Measurements from ENCODE around the gene OBP2B.
"Not testable (repeated sequence)": the region's sequence is repeated elsewhere in the genome, so short reads cannot be mapped to it uniquely, and the experiment has no call there.

OBP2B gene, protein sequence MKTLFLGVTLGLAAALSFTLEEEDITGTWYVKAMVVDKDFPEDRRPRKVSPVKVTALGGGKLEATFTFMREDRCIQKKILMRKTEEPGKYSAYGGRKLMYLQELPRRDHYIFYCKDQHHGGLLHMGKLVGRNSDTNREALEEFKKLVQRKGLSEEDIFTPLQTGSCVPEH

DNA sequence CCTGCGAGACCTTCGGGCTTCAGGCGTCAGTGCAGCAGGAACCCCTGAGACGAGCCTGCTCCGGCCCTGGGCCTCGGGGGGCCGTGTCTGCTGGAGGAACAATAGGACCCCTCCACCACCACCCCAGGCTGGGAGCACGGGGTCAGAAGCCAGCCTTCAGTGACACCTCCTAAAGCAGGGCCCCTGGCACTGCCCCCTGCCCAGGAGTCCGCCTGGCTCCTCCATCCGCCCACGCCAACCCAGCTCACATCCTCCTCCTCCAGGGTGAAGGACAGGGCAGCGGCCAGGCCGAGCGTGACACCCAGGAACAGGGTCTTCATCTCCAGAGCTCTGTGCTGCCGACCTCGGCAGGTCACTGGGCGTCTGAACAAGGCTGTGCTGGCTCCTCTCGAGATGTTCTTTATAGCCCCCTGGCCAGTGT lies at the start of gene OBP2B:
OBP2B (minus strand) TSS at position 371 of the 421 bp plus-strand sequence; CDS start at position 320, 51 bp downstream.
- DNase-seq: not testable (repeated sequence)

GRCh38 chr9:133258061-133259015 lies 49.3 kb upstream of the OBP2B start:
- DNase-seq: no peak

- peak; percentile 53 for DNase-seq
Observed at GRCh38 chr9:133257465-133257956, 48.5 kb upstream of the OBP2B start.

- DNase-seq: peak; percentile 27
Observed at GRCh38 chr9:133256686-133257091, 47.6 kb upstream of the OBP2B start.

GRCh38 chr9:133256136-133256461 lies 47.0 kb upstream of the OBP2B start:
- no peak for DNase-seq

GRCh38 chr9:133255371-133256135 lies 46.5 kb upstream of the OBP2B start:
- DNase-seq: no peak

DNA sequence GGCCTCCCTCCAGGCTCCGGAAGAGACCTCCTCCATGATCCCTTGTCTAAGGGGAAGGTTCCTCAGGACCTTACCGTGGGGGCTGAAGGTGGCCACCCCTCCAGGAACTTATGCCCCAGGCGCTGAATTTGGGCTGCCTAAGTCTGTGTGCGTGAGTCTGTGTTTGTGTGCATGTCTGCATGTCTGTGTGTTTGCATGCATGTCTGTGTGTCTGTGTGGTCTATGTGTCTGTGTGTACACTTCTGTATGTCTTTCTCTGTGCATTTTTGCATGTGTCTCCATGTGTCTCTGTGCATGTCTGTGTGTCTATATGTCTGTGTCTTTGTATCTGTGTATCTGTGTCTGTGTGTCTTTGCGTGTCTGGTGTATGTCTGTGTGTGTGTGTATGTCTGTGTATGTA lies 45.4 kb upstream of the OBP2B start:
- no peak for DNase-seq

DNA sequence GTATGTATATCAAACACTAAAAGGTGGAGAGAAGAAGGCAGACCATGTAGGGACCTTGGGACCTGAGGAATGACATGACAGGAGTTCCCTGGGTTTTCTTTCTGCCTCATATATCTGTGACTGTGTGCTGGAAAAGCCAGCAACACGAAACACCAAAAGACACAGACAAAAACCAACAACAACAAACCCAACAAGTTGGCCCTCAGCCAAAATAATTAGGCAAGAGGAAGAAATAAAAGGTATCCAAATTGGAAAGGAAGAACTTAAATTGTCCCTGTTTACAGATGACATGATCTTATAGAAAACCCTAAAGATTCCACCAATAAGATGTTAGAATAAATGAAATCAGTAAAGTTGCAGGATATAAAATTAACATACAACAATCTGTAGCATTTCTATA lies 44.2 kb upstream of the OBP2B start:
- no peak for DNase-seq

DNA sequence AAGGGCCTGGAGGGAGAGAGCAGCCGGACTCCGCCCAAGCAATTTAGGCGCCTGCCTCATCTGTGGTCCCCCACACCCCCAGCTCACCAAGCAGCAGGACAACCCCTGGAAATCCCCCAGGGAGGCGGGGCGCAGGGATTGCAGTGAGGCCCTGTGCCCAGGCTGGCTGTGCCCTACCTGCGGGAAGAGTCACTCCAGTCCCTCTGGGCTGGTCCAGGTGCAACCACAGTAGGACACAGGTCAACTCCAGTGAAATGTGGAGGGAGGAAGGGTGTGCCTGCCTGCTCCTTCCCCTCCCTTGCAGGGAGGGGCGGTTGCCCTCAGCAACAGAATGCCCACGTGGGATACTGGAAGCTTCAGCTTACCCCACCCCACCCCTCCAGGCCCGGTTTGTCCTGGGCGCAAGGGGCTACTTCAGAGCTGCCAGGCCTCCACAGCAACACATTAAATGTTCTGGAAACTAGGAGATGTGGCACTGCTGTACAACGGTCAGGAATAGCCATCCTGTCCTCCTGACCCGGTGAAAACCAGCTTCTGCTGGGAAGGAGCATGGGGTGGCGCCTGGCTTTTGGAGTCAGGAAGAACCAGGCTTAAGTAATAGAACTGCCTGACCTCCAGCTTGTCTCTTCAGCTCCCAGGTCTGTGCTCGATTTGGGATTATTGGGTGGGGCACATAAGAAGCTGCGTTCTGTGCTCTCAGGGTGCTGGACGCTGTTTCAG lies 43.4 kb upstream of the OBP2B start:
- peak; percentile 47 for DNase-seq

DNA sequence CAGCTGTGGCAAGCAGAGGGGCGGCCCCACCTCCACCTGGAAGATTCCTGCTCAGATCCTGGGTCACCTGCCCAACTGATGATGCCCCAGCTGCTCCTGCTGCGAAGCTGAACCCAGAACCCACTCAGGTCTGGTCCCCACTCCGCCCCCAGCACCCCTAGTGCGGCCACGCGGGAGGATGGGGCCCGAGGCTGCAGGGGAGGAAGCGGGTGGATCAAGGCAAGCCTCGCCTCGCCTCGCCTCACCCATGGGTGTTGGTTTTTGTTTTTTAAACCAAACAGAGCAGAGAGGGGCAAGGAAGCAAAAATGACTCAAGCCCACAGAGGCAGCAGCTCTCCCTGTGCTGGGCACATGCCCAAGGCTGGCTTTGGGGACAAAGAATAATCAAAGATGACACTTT lies 42.7 kb upstream of the OBP2B start:
- peak; percentile 32 for DNase-seq

- DNase-seq: not testable (repeated sequence)
Observed at GRCh38 chr9:133251221-133251620, 42.2 kb upstream of the OBP2B start.

DNA sequence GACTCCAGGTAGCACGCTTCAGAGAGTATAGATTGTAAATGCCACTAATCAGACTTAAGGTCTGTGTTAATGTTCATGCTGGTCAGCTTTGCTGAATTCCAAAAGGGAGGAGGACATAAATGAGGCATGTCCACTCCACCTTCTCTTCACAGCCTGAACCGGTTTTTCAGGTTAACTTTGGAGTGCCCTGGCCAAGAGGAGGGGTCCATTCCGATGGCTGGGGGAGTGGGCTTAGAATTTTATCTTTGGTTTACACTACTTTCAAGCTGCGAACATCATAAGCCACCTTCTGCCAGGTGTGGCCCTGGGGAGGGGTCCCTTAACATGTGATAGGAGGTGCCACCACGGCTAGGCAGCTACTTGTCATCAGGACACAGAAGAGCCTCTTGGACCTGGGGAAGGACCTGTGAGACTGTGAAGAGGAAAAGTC lies 41.7 kb upstream of the OBP2B start:
- DNase-seq: no peak

DNA sequence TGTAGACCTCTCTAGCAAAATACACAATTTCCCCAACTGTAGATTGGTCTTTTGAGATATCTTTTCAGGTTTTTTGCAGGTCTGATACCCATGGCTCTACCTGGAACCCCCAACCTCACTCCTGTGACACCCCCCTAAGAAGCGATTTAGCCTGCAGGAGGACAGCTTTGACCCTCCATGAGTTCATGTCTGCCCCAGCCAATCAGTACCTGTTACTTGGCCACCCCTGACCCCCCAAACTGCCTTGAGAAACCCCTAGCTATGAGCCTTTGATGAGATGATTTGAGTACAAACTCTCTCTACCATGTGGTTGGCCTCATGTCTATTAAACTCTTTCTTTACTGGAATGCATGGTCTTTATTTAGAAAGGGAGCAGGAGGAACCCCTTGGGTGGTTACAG lies 40.3 kb upstream of the OBP2B start:
- DNase-seq: no peak

GRCh38 chr9:133248726-133249295 lies 39.8 kb upstream of the OBP2B start:
- no peak for DNase-seq

DNA sequence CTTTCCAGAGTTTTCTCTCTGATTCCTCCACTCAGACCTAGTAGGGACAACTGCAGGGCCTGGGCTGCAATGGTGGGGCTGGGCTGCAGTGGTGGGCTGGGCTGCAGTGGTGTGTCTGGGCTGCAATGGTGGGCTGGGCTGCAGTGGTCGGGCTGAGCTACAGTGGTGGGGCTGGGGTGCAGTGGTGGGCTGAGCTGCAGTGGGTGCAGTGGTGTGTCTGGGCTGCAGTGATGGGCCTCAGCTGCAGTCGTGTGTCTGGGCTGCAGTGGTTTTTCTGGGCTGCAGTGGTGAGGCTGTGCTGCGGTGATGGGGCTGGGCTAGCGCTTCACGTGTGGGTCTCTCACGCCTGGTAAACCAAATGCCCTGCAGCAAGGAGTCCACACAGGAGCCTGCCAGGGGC lies 38.6 kb upstream of the OBP2B start:
- DNase-seq: no peak

DNA sequence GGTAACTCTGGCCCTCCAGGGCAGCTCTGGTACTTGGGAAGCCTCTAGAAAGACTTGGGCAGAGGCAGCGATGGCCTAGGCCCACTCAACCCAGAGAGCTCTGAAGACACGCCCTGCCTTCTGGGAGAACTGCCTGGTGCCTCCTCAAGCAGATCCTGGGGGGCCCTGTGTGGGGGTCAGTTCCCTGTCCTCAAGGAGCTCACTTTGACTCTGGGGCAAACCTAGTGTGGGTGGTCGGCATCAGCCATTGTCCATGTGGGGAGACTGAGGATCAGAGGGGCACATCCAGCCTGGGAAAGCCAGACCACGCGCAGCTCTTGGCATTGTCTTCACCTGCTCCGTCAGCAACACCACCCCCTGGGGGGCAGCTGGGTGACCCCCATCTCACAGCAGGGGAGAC lies 37.9 kb upstream of the OBP2B start:
- DNase-seq: no peak

- DNase-seq: no peak
Observed at GRCh38 chr9:133246562-133246961, 37.5 kb upstream of the OBP2B start.

GRCh38 chr9:133242991-133243390 lies 33.9 kb upstream of the OBP2B start:
- DNase-seq: peak; percentile 47

GRCh38 chr9:133242241-133242640 lies 33.2 kb upstream of the OBP2B start:
- no peak for DNase-seq

- DNase-seq: no peak
Observed at GRCh38 chr9:133239533-133240090, 30.6 kb upstream of the OBP2B start.

- peak; percentile 94 for DNase-seq
Observed at GRCh38 chr9:133238851-133239532, 29.9 kb upstream of the OBP2B start.

Data from hematopoietic multipotent progenitor cell treated with erythropoietin and hydrocortisone succinate and interleukin-3 and kit ligand, for 4 days (in vitro differentiated cells).